ENCODE results near the gene SDK1. TPM values are rescaled to one million over a fixed set of nuclear protein-coding genes. Genes with fewer than 3 reads are reported as not detected.
"Not testable (repeated sequence)": the region's sequence is repeated elsewhere in the genome, so short reads cannot be mapped to it uniquely, and the experiment has no call there.

SDK1 gene
- total RNA-seq, 1 donor from 2014 or later = 10.9 TPM

DNA sequence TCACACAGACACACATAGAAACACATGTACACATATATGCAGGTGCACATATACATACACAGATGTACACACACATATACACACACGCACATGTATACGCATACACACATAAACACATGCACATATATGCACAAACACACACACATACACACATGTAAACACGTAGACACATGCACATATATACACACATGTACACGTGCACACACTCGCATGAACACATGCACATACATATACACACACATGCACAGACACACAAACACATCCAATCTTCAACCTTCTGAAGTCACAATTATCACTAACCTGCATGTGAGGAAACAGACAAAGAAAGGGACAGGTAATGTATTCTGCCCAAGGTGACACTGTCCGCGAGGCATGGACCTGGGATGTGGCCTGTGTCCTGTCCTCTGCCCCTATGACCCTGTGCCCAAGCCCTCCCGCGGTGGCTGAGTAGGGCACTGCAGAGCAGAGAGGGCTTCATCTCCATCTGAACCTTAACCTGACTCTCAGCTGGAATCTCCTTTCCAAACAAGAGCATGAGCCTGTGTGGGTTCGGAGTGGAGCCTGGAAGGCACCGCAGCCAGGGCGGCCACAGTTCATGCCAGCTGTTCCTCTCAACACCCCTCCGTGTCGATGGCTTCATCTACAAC lies 660.9 kb downstream of the SDK1 start:
- peaks cover 8% of the 10 kb centered on the region for H3K36me3 Mint-ChIP-seq (ENCODE audit: low read depth)
- no peak overlapping the region for H3K27ac Mint-ChIP-seq (ENCODE audit: unreplicated experiment)
- TF ChIP-seq, protein P1, sequence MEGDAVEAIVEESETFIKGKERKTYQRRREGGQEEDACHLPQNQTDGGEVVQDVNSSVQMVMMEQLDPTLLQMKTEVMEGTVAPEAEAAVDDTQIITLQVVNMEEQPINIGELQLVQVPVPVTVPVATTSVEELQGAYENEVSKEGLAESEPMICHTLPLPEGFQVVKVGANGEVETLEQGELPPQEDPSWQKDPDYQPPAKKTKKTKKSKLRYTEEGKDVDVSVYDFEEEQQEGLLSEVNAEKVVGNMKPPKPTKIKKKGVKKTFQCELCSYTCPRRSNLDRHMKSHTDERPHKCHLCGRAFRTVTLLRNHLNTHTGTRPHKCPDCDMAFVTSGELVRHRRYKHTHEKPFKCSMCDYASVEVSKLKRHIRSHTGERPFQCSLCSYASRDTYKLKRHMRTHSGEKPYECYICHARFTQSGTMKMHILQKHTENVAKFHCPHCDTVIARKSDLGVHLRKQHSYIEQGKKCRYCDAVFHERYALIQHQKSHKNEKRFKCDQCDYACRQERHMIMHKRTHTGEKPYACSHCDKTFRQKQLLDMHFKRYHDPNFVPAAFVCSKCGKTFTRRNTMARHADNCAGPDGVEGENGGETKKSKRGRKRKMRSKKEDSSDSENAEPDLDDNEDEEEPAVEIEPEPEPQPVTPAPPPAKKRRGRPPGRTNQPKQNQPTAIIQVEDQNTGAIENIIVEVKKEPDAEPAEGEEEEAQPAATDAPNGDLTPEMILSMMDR (IDR thresholded peaks at IDR 0.05) = no peak
- no peaks in the 10 kb centered on the region for H3K4me1 Mint-ChIP-seq (ENCODE audit: low read depth)
- peaks cover 3% of the 10 kb centered on the region for H3K9me3 Mint-ChIP-seq (ENCODE audit: low read depth)
- no peak overlapping the region for H3K4me3 Mint-ChIP-seq (ENCODE audit: unreplicated experiment)
- H3K27me3 Mint-ChIP-seq (ENCODE audit: low read depth) = no peaks in the 10 kb centered on the region
- no peak for DNase-seq (ENCODE audit: low spot score)

DNA sequence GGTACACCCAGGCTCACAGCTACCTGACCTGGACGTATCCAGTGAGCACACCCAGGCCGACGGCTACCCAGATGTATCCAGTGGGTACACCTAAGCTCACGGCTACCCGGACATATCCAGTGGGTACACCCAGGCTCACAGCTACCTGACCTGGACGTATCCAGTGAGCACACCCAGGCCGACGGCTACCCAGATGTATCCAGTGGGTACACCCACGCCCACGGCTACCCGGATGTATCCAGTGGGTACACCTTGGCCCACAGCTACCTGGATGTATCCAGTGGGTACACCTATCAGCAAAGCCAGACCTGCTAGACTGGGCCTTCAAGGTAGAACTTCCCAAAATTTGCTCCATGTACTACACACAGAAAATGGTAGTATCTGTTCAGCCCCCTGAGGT lies 662.7 kb downstream of the SDK1 start:
- not testable (repeated sequence) for H3K27me3 Mint-ChIP-seq (ENCODE audit: low read depth)

DNA sequence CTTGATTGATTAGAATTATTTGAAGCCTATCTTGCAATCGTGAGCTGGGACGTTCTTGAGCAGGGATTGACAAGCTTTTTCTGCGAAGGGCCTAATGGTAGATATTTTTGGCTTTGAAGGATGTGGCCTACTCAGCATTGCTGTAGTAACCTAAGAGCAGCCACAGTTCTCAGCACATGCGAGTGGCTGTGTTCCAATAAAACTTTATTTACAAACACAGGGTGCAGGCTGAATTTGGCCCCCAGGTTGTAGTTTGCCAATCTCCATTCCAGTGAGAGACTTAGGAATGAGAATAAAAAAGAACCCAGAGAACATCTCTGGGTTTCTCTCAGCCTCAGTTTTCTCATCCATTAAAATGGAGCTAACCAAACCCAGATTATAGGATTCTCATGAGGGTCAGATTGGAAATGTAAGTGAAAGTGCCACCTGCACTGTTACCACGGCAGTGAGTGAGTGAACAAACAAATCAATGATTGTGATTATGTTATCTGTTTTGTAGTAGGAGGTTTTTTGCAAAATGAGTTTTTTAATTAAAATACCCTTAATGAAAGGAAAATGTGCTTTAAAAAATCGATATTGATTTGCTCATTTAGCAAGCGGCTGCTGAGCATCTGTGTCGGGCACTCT lies 664.0 kb downstream of the SDK1 start:
- no peak overlapping the region for H3K27ac Mint-ChIP-seq (ENCODE audit: unreplicated experiment)

More for the DNA sequence above, 662.7 kb downstream of the SDK1 start:
- DNase-seq (ENCODE audit: low spot score); H3K4me3 Mint-ChIP-seq (ENCODE audit: unreplicated experiment); H3K4me1 Mint-ChIP-seq (ENCODE audit: low read depth); H3K27ac Mint-ChIP-seq (ENCODE audit: unreplicated experiment); H3K9me3 Mint-ChIP-seq (ENCODE audit: low read depth): not testable (repeated sequence)
- peaks cover 11% of the 10 kb centered on the region for H3K36me3 Mint-ChIP-seq (ENCODE audit: low read depth)

DNA sequence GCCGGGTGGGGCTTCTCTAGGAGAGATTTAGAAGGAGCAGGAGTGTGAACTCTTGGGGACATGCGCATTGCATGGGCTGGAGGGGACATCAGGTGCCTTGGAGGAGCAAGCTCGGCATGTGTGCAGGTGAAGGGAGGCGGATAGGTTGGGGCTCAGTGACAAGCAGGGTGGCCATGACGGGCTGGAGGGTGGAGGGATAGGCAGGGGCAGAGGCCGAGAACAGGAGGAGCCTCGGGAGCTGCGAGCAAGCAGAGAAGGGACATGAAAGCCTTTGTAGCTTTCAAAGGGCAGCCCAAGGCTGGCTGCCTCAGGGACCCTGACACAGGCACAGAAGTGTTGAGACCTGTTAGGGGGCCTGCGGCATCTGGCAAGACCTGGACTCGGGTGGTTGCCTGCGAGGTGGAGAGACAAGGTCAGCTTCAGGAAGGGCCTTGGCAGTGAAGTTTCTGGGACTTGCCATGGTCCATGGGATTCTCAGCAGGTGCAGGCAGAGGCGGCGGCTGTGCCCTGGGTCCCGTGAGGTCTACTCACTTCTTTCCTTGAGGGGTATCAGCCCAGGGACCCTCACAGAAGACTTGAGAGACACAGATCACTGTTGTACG lies 664.8 kb downstream of the SDK1 start:
- Mint-ChIP-seq H3K4me3 (ENCODE audit: unreplicated experiment) (no peak overlapping the region), H3K36me3 (ENCODE audit: low read depth) (peaks cover 16% of the 10 kb centered on the region), H3K9me3 (ENCODE audit: low read depth) (peaks cover 3% of the 10 kb centered on the region), H3K27ac (ENCODE audit: unreplicated experiment) (no peak overlapping the region), H3K27me3 (ENCODE audit: low read depth) (no peaks in the 10 kb centered on the region), H3K4me1 (ENCODE audit: low read depth) (no peaks in the 10 kb centered on the region)
- TF ChIP-seq, protein P1 (IDR thresholded peaks at IDR 0.05) = no peak
- no peak for DNase-seq (ENCODE audit: low spot score)

More for the DNA sequence above, 664.0 kb downstream of the SDK1 start:
- Mint-ChIP-seq H3K4me3 (ENCODE audit: unreplicated experiment) (no peak overlapping the region), H3K27me3 (ENCODE audit: low read depth) (no peaks in the 10 kb centered on the region), H3K36me3 (ENCODE audit: low read depth) (peaks cover 13% of the 10 kb centered on the region), H3K9me3 (ENCODE audit: low read depth) (peaks cover 3% of the 10 kb centered on the region), H3K4me1 (ENCODE audit: low read depth) (no peaks in the 10 kb centered on the region)
- no peak for DNase-seq (ENCODE audit: low spot score)
- TF ChIP-seq, protein P1 (IDR thresholded peaks at IDR 0.05) = no peak

DNA sequence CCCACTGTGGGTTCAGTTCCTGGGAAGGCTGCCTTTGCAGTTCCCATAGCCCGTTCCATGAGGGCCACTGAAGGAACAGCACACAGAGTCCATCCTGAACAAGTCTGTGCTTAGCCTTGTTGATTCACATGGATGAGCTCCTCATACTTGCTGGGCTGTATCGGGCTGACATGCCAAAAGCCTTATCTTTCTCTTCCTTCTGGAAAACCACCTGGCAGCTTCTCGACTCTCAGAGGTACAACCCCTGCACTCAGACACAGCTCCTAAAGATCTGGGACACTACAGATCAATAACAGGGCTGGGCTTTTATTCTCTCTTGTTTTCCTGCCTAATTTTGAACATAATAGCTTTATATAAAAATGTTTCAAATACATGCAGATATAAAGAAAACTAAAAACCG lies 667.2 kb downstream of the SDK1 start:
- no peak overlapping the region for H3K27ac Mint-ChIP-seq (ENCODE audit: unreplicated experiment)
- H3K27me3 Mint-ChIP-seq (ENCODE audit: low read depth) = no peaks in the 10 kb centered on the region
- no peaks in the 10 kb centered on the region for H3K9me3 Mint-ChIP-seq (ENCODE audit: low read depth)
- peaks cover 13% of the 10 kb centered on the region for H3K36me3 Mint-ChIP-seq (ENCODE audit: low read depth)
- no peak for DNase-seq (ENCODE audit: low spot score)
- no peaks in the 10 kb centered on the region for H3K4me1 Mint-ChIP-seq (ENCODE audit: low read depth)
- TF ChIP-seq, protein P1 (IDR thresholded peaks at IDR 0.05) = no peak
- no peak overlapping the region for H3K4me3 Mint-ChIP-seq (ENCODE audit: unreplicated experiment)

All from chondrocyte (in vitro differentiated cells).